Testis (tissue), 2 donors: ENCODE data around the gene HTR4.

Source experiments
- POLR2A ChIP-seq: fragments of 450-650 bp; IDR thresholded peaks from one replicate; pipeline ENCODE4 v1.6.1; 2017; ENCODE audit warnings: antibody characterized with exemption, mild to moderate bottlenecking, moderate library complexity
- TF ChIP-seq, protein P1 (sequence below), 3 experiments: fragments of 450-650 bp in 2 of 3; fragments of 200-600 bp in 1 of 3; sonication (generic) in 1 of 3; IDR thresholded peaks; one replicate each; pipeline ENCODE4 v1.5.1; 2016 to 2019; ENCODE audit warnings: antibody characterized with exemption in 3 of 3, mild to moderate bottlenecking in 2 of 3, moderate library complexity in 1 of 3

DNA sequence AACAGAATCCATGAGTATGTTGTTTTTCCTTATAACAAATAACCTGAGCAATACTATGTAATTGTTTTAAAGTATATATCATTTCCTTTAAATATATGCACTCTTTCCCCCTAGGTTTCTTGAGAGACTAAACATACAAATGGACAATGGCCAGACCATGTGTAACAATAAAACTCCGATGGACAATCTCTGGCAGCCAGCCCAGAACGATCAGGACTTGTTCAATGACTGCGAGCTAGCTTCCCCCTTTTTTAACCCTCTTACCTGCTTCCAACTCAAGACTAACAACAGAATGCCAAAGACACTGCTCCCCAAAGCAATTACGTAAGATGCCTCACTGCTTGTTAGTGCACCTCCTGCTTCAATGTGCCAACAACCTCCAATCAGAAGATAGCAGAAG lies 94.9 kb downstream of the HTR4 start:
- no peak for TF ChIP-seq POLR2A
- TF ChIP-seq, protein P1, sequence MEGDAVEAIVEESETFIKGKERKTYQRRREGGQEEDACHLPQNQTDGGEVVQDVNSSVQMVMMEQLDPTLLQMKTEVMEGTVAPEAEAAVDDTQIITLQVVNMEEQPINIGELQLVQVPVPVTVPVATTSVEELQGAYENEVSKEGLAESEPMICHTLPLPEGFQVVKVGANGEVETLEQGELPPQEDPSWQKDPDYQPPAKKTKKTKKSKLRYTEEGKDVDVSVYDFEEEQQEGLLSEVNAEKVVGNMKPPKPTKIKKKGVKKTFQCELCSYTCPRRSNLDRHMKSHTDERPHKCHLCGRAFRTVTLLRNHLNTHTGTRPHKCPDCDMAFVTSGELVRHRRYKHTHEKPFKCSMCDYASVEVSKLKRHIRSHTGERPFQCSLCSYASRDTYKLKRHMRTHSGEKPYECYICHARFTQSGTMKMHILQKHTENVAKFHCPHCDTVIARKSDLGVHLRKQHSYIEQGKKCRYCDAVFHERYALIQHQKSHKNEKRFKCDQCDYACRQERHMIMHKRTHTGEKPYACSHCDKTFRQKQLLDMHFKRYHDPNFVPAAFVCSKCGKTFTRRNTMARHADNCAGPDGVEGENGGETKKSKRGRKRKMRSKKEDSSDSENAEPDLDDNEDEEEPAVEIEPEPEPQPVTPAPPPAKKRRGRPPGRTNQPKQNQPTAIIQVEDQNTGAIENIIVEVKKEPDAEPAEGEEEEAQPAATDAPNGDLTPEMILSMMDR (IDR thresholded peaks at IDR 0.05), result no peak
